ENCODE results near the gene STK32A.

Gene STK32A

GRCh38 chr5:147400126-147400809 is 165.4 kb downstream of the STK32A start:
- no peak overlapping the region for H3K4me3 ChIP-seq (ENCODE audit: low read depth in 1 of 2, low read length in 1 of 2)
- H3K9me3 ChIP-seq: no peaks in the 10 kb centered on the region
- H3K4me1 ChIP-seq (ENCODE audit: control insufficient read depth in 1 of 2, insufficient read depth in 1 of 2, low read depth in 1 of 2, low read length in 1 of 2): no peaks in the 10 kb centered on the region
- H3K36me3 ChIP-seq: no peaks in the 10 kb centered on the region
- H3K27ac ChIP-seq: no peak overlapping the region
- TF ChIP-seq CTCF (IDR thresholded peaks at IDR 0.05): no peak
- H3K27me3 ChIP-seq: no peaks in the 10 kb centered on the region

- Histone ChIP-seq H3K27ac (no peak overlapping the region), H3K4me1 (ENCODE audit: control insufficient read depth in 1 of 2, insufficient read depth in 1 of 2, low read depth in 1 of 2, low read length in 1 of 2) (no peaks in the 10 kb centered on the region), H3K36me3 (no peaks in the 10 kb centered on the region), H3K9me3 (no peaks in the 10 kb centered on the region), H3K4me3 (ENCODE audit: low read depth in 1 of 2, low read length in 1 of 2) (no peak overlapping the region), H3K27me3 (no peaks in the 10 kb centered on the region)
- TF ChIP-seq CTCF (IDR thresholded peaks at IDR 0.05): no peak
Measured at GRCh38 chr5:147400881-147401280, 166.1 kb downstream of the STK32A start.

- no peak for TF ChIP-seq CTCF (IDR thresholded peaks at IDR 0.05)
- no peaks in the 10 kb centered on the region for H3K4me1 ChIP-seq (ENCODE audit: control insufficient read depth in 1 of 2, insufficient read depth in 1 of 2, low read depth in 1 of 2, low read length in 1 of 2)
- H3K27ac ChIP-seq: no peak overlapping the region
- H3K9me3 ChIP-seq: no peaks in the 10 kb centered on the region
- H3K27me3 ChIP-seq: no peaks in the 10 kb centered on the region
- H3K36me3 ChIP-seq: no peaks in the 10 kb centered on the region
- no peak overlapping the region for H3K4me3 ChIP-seq (ENCODE audit: low read depth in 1 of 2, low read length in 1 of 2)
Measured at GRCh38 chr5:147403651-147404640, 169.1 kb downstream of the STK32A start.

GRCh38 chr5:147404706-147405105 is 169.9 kb downstream of the STK32A start:
- no peaks in the 10 kb centered on the region for H3K27me3 ChIP-seq
- H3K27ac ChIP-seq: no peak overlapping the region
- no peak for TF ChIP-seq CTCF (IDR thresholded peaks at IDR 0.05)
- H3K4me3 ChIP-seq (ENCODE audit: low read depth in 1 of 2, low read length in 1 of 2): no peak overlapping the region
- H3K4me1 ChIP-seq (ENCODE audit: control insufficient read depth in 1 of 2, insufficient read depth in 1 of 2, low read depth in 1 of 2, low read length in 1 of 2): no peaks in the 10 kb centered on the region
- no peaks in the 10 kb centered on the region for H3K36me3 ChIP-seq
- no peaks in the 10 kb centered on the region for H3K9me3 ChIP-seq

GRCh38 chr5:147406636-147407035 is 171.8 kb downstream of the STK32A start:
- no peaks in the 10 kb centered on the region for H3K36me3 ChIP-seq
- H3K27me3 ChIP-seq: no peaks in the 10 kb centered on the region
- H3K4me1 ChIP-seq (ENCODE audit: control insufficient read depth in 1 of 2, insufficient read depth in 1 of 2, low read depth in 1 of 2, low read length in 1 of 2): no peaks in the 10 kb centered on the region
- H3K4me3 ChIP-seq (ENCODE audit: low read depth in 1 of 2, low read length in 1 of 2): no peak overlapping the region
- TF ChIP-seq CTCF (IDR thresholded peaks at IDR 0.05): no peak
- H3K9me3 ChIP-seq: no peaks in the 10 kb centered on the region
- H3K27ac ChIP-seq: no peak overlapping the region

Data from neutrophil (primary cell).